ENCODE data around the gene WTAP. TPM values are rescaled to one million over a fixed set of nuclear protein-coding genes. Genes with fewer than 3 reads are reported as not detected.
"Not testable (repeated sequence)": the region's sequence is repeated elsewhere in the genome, so short reads cannot be mapped to it uniquely, and the experiment has no call there.

WTAP gene
- total and polyA plus RNA-seq, 2 of the 8 experiments (the other 6 are each of a cell fraction or from before 2014, with no cell fraction given), result 32.6 to 120 TPM

DNA sequence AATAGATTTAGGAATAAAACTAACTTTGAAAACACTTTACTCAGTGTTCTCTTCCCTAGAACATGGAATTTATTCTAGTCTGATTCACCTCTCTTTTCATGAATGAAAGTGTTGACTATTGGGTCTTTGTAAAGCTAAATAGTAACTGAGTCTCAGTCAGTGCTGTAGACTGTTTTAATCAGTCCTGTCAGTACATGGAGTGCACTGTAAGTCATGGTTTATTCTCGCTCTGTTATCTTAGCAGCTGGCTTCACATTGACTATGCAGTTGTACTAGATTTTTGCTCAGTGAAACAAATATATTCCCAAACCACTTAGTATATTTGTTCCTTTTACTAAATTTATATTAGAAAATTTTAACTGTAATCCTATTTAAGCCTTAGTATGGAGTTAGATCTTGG is 19.5 kb downstream of the WTAP start (continued):
- TF ChIP-seq EGR1 (IDR thresholded peaks at IDR 0.05; ENCODE audit: borderline replicate concordance, low read depth, low read length) (no peak), KDM4A (IDR thresholded peaks at IDR 0.05; ENCODE audit: low read depth, low read length, severe bottlenecking) (no peak), SIRT6 (IDR thresholded peaks at IDR 0.05; ENCODE audit: low read length) (no peak), TCF12 (IDR thresholded peaks at IDR 0.05; ENCODE audit: low read depth, low read length) (no peak), ZNF274 (IDR thresholded peaks at IDR 0.05; ENCODE audit: borderline replicate concordance, extremely low read depth, low read length) (no peak), CBX5 (IDR thresholded peaks at IDR 0.05; ENCODE audit: low read depth, low read length) (no peak), RBBP5 (IDR thresholded peaks at IDR 0.05; ENCODE audit: borderline replicate concordance, low read depth, low read length) (no peak), NRF1 (IDR thresholded peaks at IDR 0.05; ENCODE audit: low read depth, low read length) (no peak)

- H2BK12ac ChIP-seq (ENCODE audit: low read depth, low read length), result not testable (repeated sequence)
- CTCF ChIA-PET (ENCODE audit: partially characterized antibody), result interaction anchor here (1.9 kb wide), 1 partner anchor 11 kb away, joined by 4 read pairs; no protein-coding TSS in a partner anchor
Measured at GRCh38 chr6:159748127-159748526, 20.8 kb downstream of the WTAP start.

More at GRCh38 chr6:159748127-159748526, 20.8 kb downstream of the WTAP start:
- not testable (repeated sequence) for H3K4me2 ChIP-seq (ENCODE audit: insufficient read depth in 1 of 2, low read depth in 2 of 2, low read length in 2 of 2); H2BK5ac ChIP-seq (ENCODE audit: low read depth, low read length); H3K18ac ChIP-seq (ENCODE audit: extremely low read depth, low read length); H4K5ac ChIP-seq (ENCODE audit: insufficient read length, low read depth, low read length); H3K27ac ChIP-seq (ENCODE audit: low read depth, low read length); H3K56ac ChIP-seq (replicated peaks; ENCODE audit: insufficient read length, low read depth, low read length); H2AFZ ChIP-seq (ENCODE audit: low read length); H3K23me2 ChIP-seq (ENCODE audit: low read depth, low read length); H3K4me3 ChIP-seq (ENCODE audit: extremely low read depth in 1 of 4, insufficient read depth in 2 of 4, low read depth in 3 of 4, low read length in 4 of 4); H3K4me1 ChIP-seq (replicated peaks in 1 of 4; ENCODE audit: control insufficient read depth in 3 of 4, insufficient read depth in 4 of 4, low read length in 3 of 4); H4K20me1 ChIP-seq (replicated peaks in 1 of 2; ENCODE audit: control insufficient read depth in 1 of 2, insufficient read depth in 2 of 2, low read length in 2 of 2); H2BK15ac ChIP-seq (ENCODE audit: low read length); H3K9ac ChIP-seq (replicated peaks in 1 of 4; ENCODE audit: extremely low read depth in 1 of 4, low read depth in 3 of 4, low read length in 3 of 4); H3K4ac ChIP-seq (replicated peaks; ENCODE audit: insufficient read length, low read depth, low read length); H3K23ac ChIP-seq (ENCODE audit: insufficient read length); H4K91ac ChIP-seq (replicated peaks; ENCODE audit: insufficient read length, low read length); H2BK120ac ChIP-seq (replicated peaks; ENCODE audit: low read depth, low read length); H3K79me1 ChIP-seq (ENCODE audit: low read depth, low read length); H3K14ac ChIP-seq (ENCODE audit: insufficient read length); H3K27me3 ChIP-seq (replicated peaks in 1 of 4; ENCODE audit: control insufficient read depth in 3 of 4, extremely low read depth in 1 of 4, insufficient read depth in 3 of 4, low read length in 3 of 4); H4K8ac ChIP-seq (ENCODE audit: extremely low read depth, insufficient read depth, low read length); H2BK20ac ChIP-seq (ENCODE audit: low read length); H3K9me3 ChIP-seq (ENCODE audit: insufficient read depth in 2 of 2, low read depth in 1 of 2, low read length in 1 of 2); H2AK5ac ChIP-seq (ENCODE audit: low read depth, low read length); DNase-seq (ENCODE audit: low read depth in 1 of 2, low spot score in 2 of 2)
- Histone ChIP-seq H3K36me3 (ENCODE audit: control insufficient read depth in 2 of 4, insufficient read depth in 4 of 4, low read length in 3 of 4) (peaks cover 29 to 88% (median 74%) of the 10 kb centered on the region in 4 experiments), H3K79me2 (ENCODE audit: control insufficient read depth in 1 of 2, insufficient read depth in 2 of 2, low read length in 2 of 2) (peaks cover 0 to 34% of the 10 kb centered on the region in 2 experiments; a peak in 2 of 4 replicates)
- FAIRE-seq, result peak; percentile 85
- POLR2A ChIA-PET (ENCODE audit: partially characterized antibody), result interaction anchor here (2.0 kb wide), 1 partner anchor 21 kb away, joined by 4 read pairs; the partner anchor contains the start of gene WTAP
- 97% methylated on average over 7 of the region's 7 CpGs; no CpG with 5 or more reads in 1 of the 2 experiments for WGBS, 2 experiments (ENCODE audit: extremely low coverage in 1 of 2, insufficient coverage in 1 of 2, insufficient read length in 1 of 2, insufficient replicate concordance in 2 of 2, low coverage in 1 of 2, low lambda C conversion rate in 2 of 2, missing lambda C conversion rate in 1 of 2)
